ENCODE results near the gene TFG.

TFG gene

DNA sequence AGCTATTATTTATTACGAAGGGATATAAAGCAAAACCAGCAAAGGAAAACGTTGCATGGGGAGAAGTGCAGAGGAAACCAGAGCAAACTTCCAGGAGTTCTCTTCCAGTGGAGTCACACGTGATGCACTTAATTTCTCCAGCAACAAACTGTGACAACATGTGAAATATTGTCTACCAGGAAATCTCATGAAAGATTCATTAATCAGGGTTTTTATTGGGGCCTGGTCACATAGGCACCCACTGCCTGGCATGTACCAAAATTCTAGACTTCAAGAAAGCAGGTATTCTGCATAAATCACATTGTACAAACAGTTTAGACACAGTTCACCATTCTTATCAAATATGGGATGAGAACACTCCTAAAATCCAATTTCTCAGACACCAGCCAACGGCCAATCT lies 5.4 kb upstream of the TFG start:
- in situ Hi-C loops (cut with HindIII; ENCODE audit: low sequenced_read_pairs): no loop called here

DNA sequence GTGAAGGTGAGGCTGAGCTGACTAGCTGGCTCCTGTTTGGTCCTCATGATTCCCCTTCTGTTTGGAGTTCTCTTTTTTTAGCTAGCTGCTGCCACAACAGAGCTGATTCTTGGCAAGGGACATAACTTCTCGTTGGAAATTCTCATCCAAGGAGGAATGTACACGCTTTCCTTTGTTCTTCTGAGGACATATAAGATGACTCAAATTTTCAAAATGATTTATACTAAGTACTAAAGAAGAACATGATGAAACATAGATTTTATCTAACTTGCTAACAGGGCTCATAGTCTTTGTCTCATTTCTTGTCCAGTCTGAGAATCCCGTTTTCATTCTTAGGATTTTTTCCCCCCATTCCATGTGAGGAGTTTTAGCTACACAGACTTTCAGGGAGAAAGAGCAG lies 2.9 kb upstream of the TFG start:
- in situ Hi-C loops (cut with HindIII; ENCODE audit: low sequenced_read_pairs): no loop called here

DNA sequence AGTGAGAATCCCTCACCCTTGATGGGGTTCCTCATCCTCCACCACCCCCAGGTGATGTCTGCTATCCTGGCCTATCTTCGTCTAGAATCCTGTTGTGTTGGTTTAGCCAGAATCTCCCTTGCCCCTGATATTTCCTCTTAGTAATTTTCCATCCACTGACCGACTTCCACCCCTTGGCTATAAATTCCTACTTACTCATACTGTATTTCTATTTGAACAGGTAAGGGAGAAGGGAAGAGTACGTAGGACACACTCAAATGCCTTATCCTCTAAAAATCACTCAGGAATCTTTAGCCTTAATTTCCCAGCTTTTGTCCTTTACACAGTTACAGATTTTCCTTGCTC lies 678 bp upstream of the TFG start:
- in situ Hi-C loops (cut with HindIII; ENCODE audit: low sequenced_read_pairs): no loop called here

DNA sequence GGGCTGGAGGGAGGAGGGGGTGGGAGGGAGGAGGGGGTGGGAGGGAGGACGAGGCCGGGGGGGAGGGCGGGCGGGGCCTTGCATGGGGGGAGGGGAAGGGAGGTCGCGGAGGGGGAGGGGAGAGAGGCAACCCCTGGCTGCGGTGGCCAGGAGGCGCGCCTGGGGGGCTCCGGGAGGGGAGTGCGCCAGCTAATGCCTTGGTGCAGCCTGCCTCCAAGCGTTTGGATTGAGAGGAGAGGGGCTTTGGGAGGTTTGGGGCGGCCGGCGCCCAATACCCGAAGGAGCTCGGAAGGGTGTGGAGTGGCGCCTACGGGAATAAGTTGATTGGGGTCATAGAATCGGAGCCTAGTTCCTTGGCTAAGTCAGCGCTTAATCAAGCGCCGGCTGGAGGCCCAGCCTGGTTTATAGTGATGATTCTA lies 557 bp downstream of the TFG start:
- in situ Hi-C loops (cut with HindIII; ENCODE audit: low sequenced_read_pairs): no loop called here

DNA sequence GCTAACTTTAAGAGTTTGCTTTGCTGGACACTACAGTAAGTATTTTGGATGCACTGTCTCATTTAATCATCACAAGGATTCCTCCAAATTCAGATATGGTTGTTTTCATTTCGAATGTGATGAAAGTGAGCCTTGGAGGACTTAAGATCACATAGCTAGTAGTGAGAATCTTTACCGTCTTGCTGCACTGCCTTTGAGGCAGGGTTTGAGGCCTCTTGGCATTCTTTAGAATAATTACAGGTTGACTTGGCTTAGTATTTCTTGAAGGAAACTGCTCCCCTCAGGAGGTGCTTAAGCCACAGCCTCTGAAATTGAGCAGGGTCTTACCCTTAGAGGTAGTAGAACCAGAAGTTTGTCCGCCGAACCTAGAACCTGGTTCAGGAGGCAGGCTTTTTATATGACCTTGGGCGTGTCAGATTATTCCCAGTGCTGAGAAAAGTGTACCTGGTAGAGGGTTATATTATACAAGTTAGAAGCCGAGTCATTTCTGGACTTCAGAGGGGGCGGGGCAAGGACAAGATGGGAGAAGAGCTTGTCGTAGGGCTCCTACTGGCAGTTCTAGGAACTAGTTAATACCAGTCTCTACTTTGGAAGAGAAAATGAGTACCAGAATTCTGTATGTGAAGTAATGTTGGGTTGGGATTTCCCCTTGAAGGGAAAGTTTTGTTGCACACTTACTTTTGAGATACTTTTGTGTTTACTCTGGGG lies 1.1 kb downstream of the TFG start:
- in situ Hi-C loops (cut with HindIII; ENCODE audit: low sequenced_read_pairs): no loop called here

DNA sequence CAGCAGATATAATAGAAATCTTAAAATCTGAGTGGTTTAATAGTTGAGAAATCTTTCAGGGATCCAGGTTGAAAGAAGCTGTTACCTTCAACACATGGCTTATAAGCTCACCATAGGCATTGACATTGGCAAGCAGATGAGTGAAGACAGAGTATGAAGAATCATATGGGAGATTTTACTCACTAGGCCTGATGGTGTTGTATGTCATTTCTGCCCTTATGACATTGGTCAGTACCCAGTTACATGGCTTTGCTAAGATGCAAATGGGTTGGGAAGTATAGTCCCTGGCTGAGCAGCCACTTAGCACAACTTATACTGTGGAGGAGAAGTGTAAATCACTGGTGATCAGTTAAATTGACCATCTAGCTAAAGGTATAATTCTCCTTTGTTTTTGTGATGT lies 5.9 kb downstream of the TFG start:
- in situ Hi-C loops (cut with HindIII; ENCODE audit: low sequenced_read_pairs): no loop called here

DNA sequence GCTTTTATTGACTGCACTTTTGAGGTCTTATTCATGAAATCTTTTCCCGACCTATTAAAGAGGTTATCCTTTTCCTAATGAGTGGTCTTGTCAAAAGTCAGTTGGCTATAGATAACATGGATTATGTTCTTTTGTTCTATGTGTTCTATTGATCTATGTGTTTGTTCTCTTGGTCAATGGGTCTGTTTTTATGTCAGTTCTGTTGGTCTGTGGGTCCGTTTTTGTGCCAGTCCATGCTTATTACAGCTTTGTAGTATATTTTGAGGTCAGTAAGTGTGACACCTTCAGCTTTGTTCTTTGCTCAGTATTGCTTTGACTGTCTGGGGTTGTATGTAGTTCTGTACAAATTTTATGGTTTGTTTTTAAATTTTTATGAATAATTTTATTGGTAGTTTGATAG lies 7.8 kb downstream of the TFG start:
- in situ Hi-C loops (cut with HindIII; ENCODE audit: low sequenced_read_pairs): no loop called here

DNA sequence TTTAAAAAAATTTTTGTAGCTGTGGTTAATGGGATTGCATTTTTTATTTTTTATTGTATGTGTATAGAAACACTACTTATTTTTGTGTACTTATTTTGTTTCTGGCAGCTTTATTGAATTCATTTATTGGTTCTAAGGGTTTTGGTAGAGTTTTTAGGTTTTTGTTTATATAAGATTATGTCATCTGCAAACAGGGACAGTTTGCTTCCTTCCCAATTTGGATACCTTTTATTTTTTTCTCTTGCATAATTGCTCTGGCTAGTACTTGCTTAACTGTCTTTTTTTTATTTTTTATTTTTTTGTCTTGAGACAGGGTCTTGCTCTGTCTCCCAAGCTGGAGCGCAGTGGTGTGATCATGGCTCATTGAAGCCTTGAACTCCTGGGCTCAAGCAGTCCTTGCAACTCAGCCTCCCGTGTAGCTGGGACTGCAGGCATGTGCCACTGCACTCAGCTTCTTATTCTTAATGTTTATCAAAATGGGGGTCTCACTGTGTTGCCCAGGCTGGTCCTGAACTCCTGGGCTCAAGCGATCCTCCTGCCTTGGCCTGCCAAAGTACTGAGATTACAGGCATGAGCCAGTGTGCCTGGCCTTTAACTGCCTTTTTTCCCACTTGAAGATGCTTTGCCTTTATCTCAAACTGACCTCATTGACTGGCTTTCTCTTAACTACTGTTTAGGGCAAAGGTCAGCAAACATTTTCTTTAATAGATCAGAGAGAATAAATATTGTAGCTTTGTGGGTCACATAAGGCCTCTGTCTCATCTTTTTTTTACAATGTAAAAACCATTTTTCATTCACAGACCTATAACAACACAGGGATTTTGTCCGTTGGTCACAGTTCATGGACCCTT lies 8.6 kb downstream of the TFG start:
- in situ Hi-C loops (cut with HindIII; ENCODE audit: low sequenced_read_pairs): no loop called here

DNA sequence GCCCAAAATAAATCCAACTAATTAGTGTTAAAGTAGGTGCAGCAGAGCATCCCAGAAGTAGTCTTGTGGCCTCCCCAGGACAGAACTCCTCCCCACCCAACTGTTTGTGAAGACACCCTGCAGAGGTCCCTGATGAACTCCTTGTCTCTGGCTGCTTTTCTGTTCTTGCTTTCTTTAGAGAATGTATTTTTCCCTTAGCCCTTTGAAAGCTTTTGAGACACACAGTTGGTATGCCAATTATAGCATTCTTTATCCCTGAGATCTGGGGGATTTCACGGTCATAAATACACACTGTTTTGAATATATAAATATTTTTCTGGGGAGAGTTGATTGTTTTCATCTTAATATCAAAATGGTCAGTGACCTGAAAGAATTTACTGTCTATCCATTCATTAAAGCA lies 9.8 kb downstream of the TFG start:
- in situ Hi-C loops (cut with HindIII; ENCODE audit: low sequenced_read_pairs): no loop called here

DNA sequence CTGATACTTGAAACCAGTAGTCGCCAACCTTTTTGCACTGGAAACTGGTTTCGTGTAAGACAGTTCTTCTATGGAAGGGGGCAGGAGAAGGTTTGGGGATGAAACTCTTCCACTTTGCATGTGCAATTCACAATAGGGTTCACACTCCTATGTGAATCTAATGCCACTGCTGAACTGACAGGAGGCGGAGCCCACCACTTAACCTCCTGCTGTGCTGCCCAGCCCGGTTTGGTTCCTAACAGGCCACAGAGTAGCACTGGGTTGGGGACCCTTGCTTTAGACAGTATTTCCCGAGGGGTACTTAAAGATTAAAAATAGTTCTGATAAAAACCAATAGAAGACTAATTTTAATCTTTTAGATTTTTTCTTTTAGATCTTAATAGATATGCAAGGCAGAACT lies 11.1 kb downstream of the TFG start:
- in situ Hi-C loops (cut with HindIII; ENCODE audit: low sequenced_read_pairs): no loop called here

DNA sequence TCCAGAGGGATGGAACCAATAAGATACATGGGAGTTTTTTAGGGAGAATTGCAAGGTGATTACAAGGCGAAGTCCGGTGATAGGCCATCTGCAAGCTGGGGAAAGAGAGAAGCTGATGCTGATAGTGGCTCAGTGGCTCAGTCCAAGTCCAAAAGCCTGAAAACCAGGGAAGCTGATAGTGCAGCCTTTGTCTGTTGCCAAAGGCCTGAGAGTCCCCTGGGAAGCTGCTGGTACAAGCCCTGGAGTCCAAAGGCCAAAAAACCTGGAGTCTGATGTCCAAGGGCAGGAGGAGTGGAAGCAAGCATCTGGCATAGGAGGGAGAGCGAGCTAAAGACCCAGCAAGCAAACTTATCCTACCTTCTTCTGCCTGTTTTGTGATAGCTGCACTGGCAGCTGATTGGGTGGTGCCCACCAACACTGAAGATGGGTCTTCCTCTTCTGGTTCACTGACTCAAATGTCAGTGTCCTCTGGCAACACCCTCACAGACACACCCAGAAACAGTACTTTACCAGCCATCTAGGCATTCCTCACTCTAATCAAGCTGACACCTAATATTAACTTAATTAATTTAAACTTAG lies 16.7 kb downstream of the TFG start:
- in situ Hi-C loops (cut with HindIII; ENCODE audit: low sequenced_read_pairs): no loop called here

DNA sequence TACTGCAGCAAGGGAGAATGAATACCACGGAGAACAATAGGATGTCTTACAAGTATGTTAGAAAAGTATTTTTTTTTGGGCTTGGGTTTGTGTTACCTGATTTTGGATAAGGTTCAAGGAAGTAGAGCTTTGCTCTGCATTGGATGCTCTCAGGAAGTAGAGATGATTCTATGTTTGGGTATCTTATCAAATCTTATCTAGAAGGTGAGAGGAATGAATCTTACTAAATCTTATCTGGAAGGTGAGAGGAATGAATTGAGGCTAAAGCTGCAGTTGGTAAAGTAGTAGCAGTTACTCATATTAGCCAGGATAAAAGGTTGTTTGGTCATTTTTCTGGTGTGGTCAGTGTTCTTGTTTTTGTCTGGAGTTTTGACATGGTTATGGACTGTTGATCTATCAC lies 17.4 kb downstream of the TFG start:
- in situ Hi-C loops (cut with HindIII; ENCODE audit: low sequenced_read_pairs): no loop called here

DNA sequence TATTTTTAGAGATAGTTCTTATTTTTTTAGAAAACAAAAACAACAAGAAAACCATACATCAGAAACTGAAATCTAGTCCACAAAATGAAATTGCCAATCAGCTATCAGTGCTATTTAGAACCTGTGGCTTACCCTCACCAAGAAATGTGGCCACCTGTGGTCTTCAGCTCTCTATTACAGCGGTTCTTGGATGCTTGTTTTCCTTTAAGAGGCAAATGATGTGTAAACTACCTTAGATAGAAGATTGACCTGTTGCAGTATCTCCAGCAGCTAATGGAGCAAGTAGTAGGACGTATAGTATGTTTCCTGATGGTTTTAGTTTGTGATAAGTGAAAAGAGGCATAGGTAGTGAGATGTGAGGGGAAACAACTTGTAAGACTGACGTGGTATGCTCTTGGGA lies 21.2 kb downstream of the TFG start:
- in situ Hi-C loops (cut with HindIII; ENCODE audit: low sequenced_read_pairs): no loop called here

DNA sequence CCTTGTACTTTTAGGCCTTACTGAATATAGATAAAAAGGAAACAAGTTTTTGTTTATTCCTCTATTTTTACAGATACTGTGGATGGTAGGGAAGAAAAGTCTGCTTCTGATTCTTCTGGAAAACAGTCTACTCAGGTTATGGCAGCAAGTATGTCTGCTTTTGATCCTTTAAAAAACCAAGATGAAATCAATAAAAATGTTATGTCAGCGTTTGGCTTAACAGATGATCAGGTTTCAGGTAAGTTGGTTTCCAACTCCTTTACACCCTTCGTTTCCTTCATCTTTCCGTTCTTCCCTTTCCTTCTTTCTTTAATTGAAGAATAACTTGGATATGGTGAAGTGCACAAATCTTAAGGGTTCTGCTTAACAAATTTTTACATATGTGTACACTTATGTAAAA lies 23.1 kb downstream of the TFG start:
- in situ Hi-C loops (cut with HindIII; ENCODE audit: low sequenced_read_pairs): no loop called here

DNA sequence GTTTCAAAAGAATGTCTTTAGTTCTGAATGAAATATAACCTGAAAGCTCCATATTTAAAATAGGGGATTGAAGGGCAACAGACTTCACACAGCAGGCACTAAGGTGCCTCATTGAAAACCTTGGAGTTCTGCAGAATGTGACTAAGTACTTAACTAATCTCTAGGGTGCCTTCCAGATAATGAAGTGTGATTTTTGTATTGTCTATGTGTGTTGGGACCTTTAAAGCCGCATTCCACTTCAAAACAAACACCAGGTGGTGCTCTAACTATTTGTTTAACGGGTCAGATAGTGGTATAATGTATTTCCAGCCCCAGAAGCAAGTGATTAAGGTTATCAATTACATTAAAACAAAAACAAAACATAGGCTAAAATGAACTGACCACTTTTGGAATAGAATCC lies 28.0 kb downstream of the TFG start:
- in situ Hi-C loops (cut with HindIII; ENCODE audit: low sequenced_read_pairs): no loop called here

DNA sequence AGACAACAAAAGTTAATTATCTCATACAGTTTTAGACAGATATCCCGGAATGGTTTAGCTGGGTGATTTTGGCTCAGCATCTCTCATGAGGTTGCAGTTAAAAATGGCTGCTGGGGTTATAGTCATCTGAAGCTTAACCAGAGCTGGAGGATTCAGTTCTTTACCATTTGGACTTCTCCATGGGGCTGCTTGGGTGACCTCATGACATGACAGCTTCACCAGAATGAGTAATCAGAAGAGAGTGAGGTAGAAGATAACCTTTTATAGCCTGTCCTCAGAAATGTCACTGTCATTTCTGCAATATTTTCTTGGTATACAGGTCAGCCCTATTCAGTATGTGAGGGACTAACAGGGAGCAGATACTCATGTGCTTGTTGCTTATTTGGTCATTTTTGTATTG lies 30.9 kb downstream of the TFG start:
- in situ Hi-C loops (cut with HindIII; ENCODE audit: low sequenced_read_pairs): no loop called here

DNA sequence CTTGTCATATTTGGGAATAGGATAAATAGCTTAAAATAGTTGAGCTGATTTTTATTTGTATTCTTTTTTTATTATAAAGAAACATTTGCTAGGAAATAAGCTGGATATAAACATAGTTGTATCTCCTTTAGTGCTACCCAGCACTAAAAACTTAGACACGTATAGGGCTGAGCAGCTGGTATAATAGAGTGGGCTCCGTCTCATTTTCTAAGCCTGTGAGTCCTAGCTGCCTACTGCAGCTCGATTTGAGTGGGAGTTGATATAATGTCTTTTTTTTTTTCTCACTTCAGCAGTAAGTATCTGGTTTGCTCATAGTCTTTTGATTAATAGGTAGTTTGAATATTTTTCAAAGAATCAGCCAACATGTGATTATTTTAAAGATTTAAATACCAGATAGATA lies 34.2 kb downstream of the TFG start:
- in situ Hi-C loops (cut with HindIII; ENCODE audit: low sequenced_read_pairs): no loop called here

DNA sequence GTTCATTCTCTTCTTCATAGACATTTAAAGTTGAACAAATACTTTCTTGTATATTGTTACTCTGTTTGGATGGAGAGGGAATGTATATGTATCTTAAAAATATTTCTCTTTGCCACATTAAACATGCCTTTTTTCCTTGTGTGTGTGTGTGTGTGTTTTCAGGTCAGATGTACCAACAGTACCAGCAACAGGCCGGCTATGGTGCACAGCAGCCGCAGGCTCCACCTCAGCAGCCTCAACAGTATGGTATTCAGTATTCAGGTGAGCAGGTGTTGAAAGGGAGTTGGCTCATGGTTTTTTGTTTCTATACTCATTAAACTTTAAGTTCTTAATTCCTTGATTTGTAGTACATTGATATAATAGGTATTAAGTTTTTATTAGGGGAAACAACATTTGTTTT lies 35.4 kb downstream of the TFG start:
- in situ Hi-C loops (cut with HindIII; ENCODE audit: low sequenced_read_pairs): no loop called here

DNA sequence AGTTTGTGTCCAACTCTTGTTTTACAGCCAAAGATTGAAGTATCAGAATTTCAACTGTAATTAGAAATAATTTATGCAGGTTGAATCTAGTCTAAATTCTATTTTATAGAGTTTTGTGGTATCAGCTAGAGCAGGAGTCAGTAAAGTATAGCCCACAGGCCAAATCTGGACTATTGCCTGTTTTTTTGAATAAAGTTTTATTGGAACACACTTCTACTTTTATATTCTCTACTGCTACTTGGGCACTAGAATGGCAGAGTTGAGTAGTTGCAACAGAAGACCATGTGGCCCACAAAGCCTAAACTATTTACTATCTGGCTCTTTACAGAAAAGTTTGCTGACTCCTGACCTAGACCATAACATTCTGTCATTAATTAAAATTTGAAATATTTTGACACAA lies 36.3 kb downstream of the TFG start:
- in situ Hi-C loops (cut with HindIII; ENCODE audit: low sequenced_read_pairs): no loop called here

DNA sequence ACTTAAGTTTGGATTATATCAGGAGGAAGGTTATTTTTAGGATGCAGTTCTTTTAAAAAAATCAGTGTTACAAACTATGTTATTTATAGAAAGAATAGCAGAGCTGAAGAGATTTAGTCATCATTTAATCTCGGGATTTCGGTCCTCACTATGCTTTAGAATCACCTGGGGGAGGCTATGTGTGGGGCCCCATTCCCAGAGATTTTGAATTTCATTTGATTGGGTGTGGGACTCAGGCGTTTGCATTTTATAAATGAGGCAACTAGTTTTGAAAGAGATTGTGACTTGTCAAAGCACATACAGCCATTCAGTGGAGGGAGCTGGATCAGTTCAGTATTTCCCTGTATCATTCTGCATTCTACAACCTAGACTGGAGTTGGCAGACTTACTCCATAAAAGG lies 36.8 kb downstream of the TFG start:
- in situ Hi-C loops (cut with HindIII; ENCODE audit: low sequenced_read_pairs): no loop called here

DNA sequence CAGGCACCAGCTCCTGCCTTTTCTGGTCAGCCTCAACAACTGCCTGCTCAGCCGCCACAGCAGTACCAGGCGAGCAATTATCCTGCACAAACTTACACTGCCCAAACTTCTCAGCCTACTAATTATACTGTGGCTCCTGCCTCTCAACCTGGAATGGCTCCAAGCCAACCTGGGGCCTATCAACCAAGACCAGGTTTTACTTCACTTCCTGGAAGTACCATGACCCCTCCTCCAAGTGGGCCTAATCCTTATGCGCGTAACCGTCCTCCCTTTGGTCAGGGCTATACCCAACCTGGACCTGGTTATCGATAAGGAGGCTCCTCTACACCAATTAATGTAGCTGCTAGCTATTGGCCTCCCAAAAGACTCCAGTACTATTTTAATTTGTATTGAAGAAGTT lies 38.9 kb downstream of the TFG start:
- in situ Hi-C loops (cut with HindIII; ENCODE audit: low sequenced_read_pairs): no loop called here

DNA sequence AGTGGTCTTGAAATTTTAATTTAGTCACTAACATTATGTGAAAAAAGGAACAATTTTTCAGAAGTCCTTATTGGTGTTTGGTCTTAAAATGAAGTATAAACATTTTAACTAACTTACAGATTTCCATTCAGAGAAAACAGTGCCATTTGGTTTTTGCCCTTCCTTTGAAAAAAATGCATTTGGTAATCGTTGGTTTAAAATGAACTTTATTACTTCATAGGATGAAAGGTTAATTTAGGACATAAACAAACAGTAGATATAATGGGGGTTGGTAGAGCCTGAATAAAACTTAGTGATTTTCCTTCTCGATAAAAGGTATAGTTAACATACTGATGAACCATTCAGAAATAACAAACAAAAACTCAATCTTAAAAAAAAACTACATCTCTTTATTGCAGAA lies 39.7 kb downstream of the TFG start:
- in situ Hi-C loops (cut with HindIII; ENCODE audit: low sequenced_read_pairs): no loop called here
